Common myeloid progenitor, CD34-positive (primary cell): ENCODE measurements around the gene RNASEH2B.

ENCODE experiments used
- CTCF ChIA-PET: fragments of 350-600 bp; sonication (Branson Sonifier 250); formaldehyde crosslinking; loops from one replicate; lab custom pipeline; 2021; ENCODE audit warnings: antibody characterized with exemption; lab: Charles Lee
- POLR2A ChIA-PET: fragments of 350-600 bp; sonication (Branson Sonifier 250); formaldehyde crosslinking; loops from one replicate; lab custom pipeline; 2021; ENCODE audit warnings: antibody characterized with exemption; lab: Charles Lee
- DNase-seq, 3 donors: peaks; one replicate each; pipeline versions ENCODE4 v3.0.0 to v3.0.0-alpha.2; 2013
- H3K27ac ChIP-seq, 2 experiments: 1 replicate in 1 of 2; 2 replicates in 1 of 2; pipeline ENCODE4 v1.7.0; 2013; ENCODE audit warnings: inconsistent platforms in 2 of 2, low read length in 2 of 2, mild to moderate bottlenecking in 2 of 2, low read depth in 1 of 2, moderate library complexity in 1 of 2; ENCODE audit not compliant: severe bottlenecking in 2 of 2, insufficient read depth in 1 of 2, poor library complexity in 1 of 2
- H3K27me3 ChIP-seq, 5 experiments: replicated peaks in 2 of 5; 1 replicate in 3 of 5; 2 replicates in 2 of 5; pipeline versions ENCODE4 v1.6.1 to v1.7.0; 2013; ENCODE audit warnings: low read length in 4 of 5, mild to moderate bottlenecking in 2 of 5, moderate library complexity in 2 of 5, inconsistent platforms in 1 of 5; ENCODE audit not compliant: insufficient read depth in 5 of 5, control insufficient read depth in 4 of 5
- H3K36me3 ChIP-seq, 4 experiments: 1 replicate in 2 of 4; 2 replicates in 2 of 4; pipeline versions ENCODE4 v1.6.1 to v1.7.0; 2013; ENCODE audit warnings: low read length in 3 of 4, control low read depth in 1 of 4, mild to moderate bottlenecking in 1 of 4; ENCODE audit not compliant: control insufficient read depth in 4 of 4, insufficient read depth in 4 of 4
- H3K4me1 ChIP-seq, 4 experiments: 1 replicate in 3 of 4; 2 replicates in 1 of 4; pipeline versions ENCODE4 v1.6.1 to v1.7.1; 2013; ENCODE audit warnings: low read length in 3 of 4, mild to moderate bottlenecking in 3 of 4, control low read depth in 1 of 4, inconsistent platforms in 1 of 4, moderate library complexity in 1 of 4; ENCODE audit not compliant: control insufficient read depth in 4 of 4, insufficient read depth in 4 of 4; ENCODE audit errors: control extremely low read depth in 1 of 4
- H3K4me3 ChIP-seq, 7 experiments: 1 replicate in 4 of 7; 2 replicates in 3 of 7; pipeline versions ENCODE4 v1.5.1 to v1.7.0; 2013; ENCODE audit warnings: mild to moderate bottlenecking in 7 of 7, low read length in 6 of 7, moderate library complexity in 6 of 7, inconsistent platforms in 2 of 7, low read depth in 2 of 7, control low read depth in 1 of 7; ENCODE audit not compliant: insufficient read depth in 4 of 7, control insufficient read depth in 1 of 7; ENCODE audit errors: extremely low read depth in 1 of 7
- H3K9me3 ChIP-seq, 5 experiments: 1 replicate in 4 of 5; 2 replicates in 1 of 5; pipeline versions ENCODE4 v1.6.1 to v1.7.1; 2013; ENCODE audit warnings: low read length in 4 of 5, mild to moderate bottlenecking in 2 of 5, inconsistent platforms in 1 of 5, low read depth in 1 of 5, moderate library complexity in 1 of 5; ENCODE audit not compliant: control insufficient read depth in 4 of 5, insufficient read depth in 2 of 5; ENCODE audit errors: control extremely low read depth in 1 of 5
- WGBS: methylation state at CpG from one replicate; pipeline ENCODE4 v1.1.5; 2013; ENCODE audit not compliant: insufficient coverage; 5-methylcytosine and 5-hydroxymethylcytosine counted together

The RNASEH2B gene

DNA sequence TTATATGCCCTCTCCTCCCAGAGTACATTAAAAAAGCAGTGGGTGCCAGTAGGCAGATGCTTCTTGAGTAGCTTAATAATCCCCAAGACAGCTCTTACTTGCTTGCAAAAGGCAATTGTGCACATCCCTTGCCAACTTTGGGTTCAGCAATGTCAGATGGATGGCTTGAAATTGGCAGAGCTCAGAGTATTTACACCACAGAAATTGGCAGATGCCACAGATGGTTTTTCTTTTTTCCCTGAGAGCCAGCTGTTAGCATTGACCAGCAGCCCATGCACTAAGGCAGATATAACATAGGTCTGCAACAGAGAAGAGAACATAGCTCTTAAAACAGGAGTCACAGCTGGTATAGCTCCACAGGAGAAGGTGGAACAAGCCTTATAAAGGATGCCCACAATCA is 18.4 kb upstream of the RNASEH2B start:
- POLR2A ChIA-PET, result interaction anchor here (1.2 kb wide), 1 partner anchor 11 kb away, joined by 4 read pairs; no protein-coding TSS in a partner anchor

GRCh38 chr13:50892210-50892944 is 17.2 kb upstream of the RNASEH2B start:
- WGBS, result 17% methylated on average over 3 of the region's 7 CpGs
- peak overlapping the region in 3 of 7 experiments; percentile 30 to 60 (median 33) for H3K4me3 ChIP-seq
- H3K36me3 ChIP-seq, result no peaks in the 10 kb centered on the region
- peak overlapping the region in 1 of 2 experiments; percentile 83 for H3K27ac ChIP-seq
- H3K27me3 ChIP-seq, result no peaks in the 10 kb centered on the region
- ChIA-PET POLR2A (interaction anchor here (1.2 kb wide), 1 partner anchor 12 kb away, joined by 4 read pairs; no protein-coding TSS in a partner anchor), CTCF (interaction anchor here (1.1 to 4.4 kb wide), 12 partner anchors 10 to 916 kb away, joined by 3 to 22 read pairs (median 3); no protein-coding TSS in a partner anchor)
- peaks cover 33 to 64% (median 52%) of the 10 kb centered on the region in 4 experiments for H3K4me1 ChIP-seq
- no peaks in the 10 kb centered on the region for H3K9me3 ChIP-seq
- DNase-seq, result peak; percentile 62 to 93 (median 89)

More for the DNA sequence above, 18.4 kb upstream of the RNASEH2B start:
- no peak overlapping the region for H3K4me3 ChIP-seq
- no peaks in the 10 kb centered on the region for H3K27me3 ChIP-seq
- H3K36me3 ChIP-seq, result no peaks in the 10 kb centered on the region
- CTCF ChIA-PET, result interaction anchor here (1.1 to 4.4 kb wide), 8 partner anchors 17 to 915 kb away, joined by 3 to 22 read pairs (median 4); no protein-coding TSS in a partner anchor
- H3K27ac ChIP-seq, result no peak overlapping the region
- DNase-seq, result no peak
- no peaks in the 10 kb centered on the region for H3K9me3 ChIP-seq
- H3K4me1 ChIP-seq, result peaks cover 31 to 66% (median 50%) of the 10 kb centered on the region in 4 experiments

GRCh38 chr13:50893211-50893852 is 16.3 kb upstream of the RNASEH2B start:
- peak overlapping the region in 2 of 7 experiments; percentile 35 to 55 for H3K4me3 ChIP-seq
- 37% methylated on average over 2 of the region's 4 CpGs for WGBS
- POLR2A ChIA-PET, result interaction anchor here (1.1 kb wide), 1 partner anchor 16 kb away, joined by 3 read pairs; the partner anchor contains the start of gene RNASEH2B

DNA sequence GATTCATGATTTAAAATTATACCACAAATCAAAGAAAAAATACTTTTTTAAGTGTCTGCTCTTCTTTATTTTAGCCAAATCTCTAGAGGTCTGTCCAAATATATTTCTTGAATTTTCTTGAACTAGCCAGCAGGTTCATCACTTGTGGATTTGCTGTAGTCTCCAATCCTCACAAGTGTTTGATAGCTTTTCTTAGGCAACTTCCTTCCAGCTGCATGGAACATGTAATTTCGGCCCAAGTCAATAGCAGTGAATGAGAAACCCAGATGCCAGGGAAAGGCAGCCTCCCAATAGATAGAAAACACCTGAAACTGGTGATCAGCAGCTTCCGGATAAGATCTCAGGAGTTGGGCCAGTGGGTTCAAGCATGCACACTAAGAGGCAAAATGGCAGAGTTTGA is 15.6 kb upstream of the RNASEH2B start:
- DNase-seq, result peak in 1 of 3 donors; percentile 35
- Histone ChIP-seq H3K4me1 (peaks cover 36 to 69% (median 52%) of the 10 kb centered on the region in 4 experiments), H3K27ac (peak overlapping the region; percentile 50 to 63), H3K36me3 (no peaks in the 10 kb centered on the region), H3K9me3 (no peaks in the 10 kb centered on the region), H3K4me3 (peak overlapping the region in 1 of 7 experiments; percentile 21), H3K27me3 (no peaks in the 10 kb centered on the region)
- CTCF ChIA-PET, result interaction anchor here (1.1 to 4.4 kb wide), 4 partner anchors 9 to 18 kb away, joined by 3 to 22 read pairs (median 6); no protein-coding TSS in a partner anchor
- POLR2A ChIA-PET, result interaction anchor here (1.1 kb wide), 1 partner anchor 15 kb away, joined by 3 read pairs; the partner anchor contains the start of gene RNASEH2B
- WGBS, result 58% methylated on average over 2 of the region's 2 CpGs

More at GRCh38 chr13:50893211-50893852, 16.3 kb upstream of the RNASEH2B start:
- CTCF ChIA-PET, result interaction anchor here (0.6 to 4.4 kb wide), 8 partner anchors 10 to 177 kb away, joined by 3 to 22 read pairs (median 4); no protein-coding TSS in a partner anchor
- peaks cover 36 to 67% (median 52%) of the 10 kb centered on the region in 4 experiments for H3K4me1 ChIP-seq
- H3K36me3 ChIP-seq, result no peaks in the 10 kb centered on the region
- H3K9me3 ChIP-seq, result no peaks in the 10 kb centered on the region
- H3K27ac ChIP-seq, result peak overlapping the region; percentile 78 to 83
- DNase-seq, result peak; percentile 75 to 95 (median 92)
- H3K27me3 ChIP-seq, result no peaks in the 10 kb centered on the region

GRCh38 chr13:50894504-50894903 is 15.1 kb upstream of the RNASEH2B start:
- 80% methylated on average over 1 of the region's 2 CpGs for WGBS
- ChIA-PET POLR2A (no interaction called here), CTCF (interaction anchor here (1.1 to 1.9 kb wide), 3 partner anchors 9 to 17 kb away, joined by 4 to 8 read pairs (median 6); no protein-coding TSS in a partner anchor)
- H3K4me1 ChIP-seq, result peaks cover 33 to 69% (median 50%) of the 10 kb centered on the region in 4 experiments
- DNase-seq, result no peak
- H3K27me3 ChIP-seq, result no peaks in the 10 kb centered on the region
- H3K4me3 ChIP-seq, result peak overlapping the region in 1 of 7 experiments; percentile 7
- H3K36me3 ChIP-seq, result no peaks in the 10 kb centered on the region
- peak overlapping the region; percentile 50 to 63 for H3K27ac ChIP-seq
- H3K9me3 ChIP-seq, result no peaks in the 10 kb centered on the region

DNA sequence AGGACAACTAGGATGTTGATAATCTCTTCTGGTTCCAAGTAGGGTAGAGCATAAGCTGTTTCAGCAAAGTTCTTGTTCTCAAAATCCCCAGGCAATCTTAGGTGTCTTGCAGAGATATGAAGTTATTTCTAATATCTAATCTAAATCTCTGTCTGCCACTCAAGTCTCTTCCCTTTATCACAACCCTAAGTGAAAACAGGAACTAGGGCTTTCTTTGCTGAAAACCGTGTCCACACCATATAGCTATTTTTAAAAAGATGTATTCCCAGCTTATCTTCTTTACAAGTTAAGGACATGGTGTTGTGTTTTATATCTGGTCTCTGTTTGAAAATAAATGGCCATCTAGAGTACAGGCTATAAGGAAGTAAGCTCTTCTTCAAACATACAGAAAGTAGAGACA is 11.3 kb upstream of the RNASEH2B start:
- Histone ChIP-seq H3K4me1 (peaks cover 13 to 38% (median 20%) of the 10 kb centered on the region in 4 experiments), H3K4me3 (no peak overlapping the region), H3K27me3 (no peaks in the 10 kb centered on the region), H3K27ac (no peak overlapping the region), H3K9me3 (no peaks in the 10 kb centered on the region), H3K36me3 (no peaks in the 10 kb centered on the region)
- ChIA-PET POLR2A (no interaction called here), CTCF (interaction anchor here (1.5 to 2.6 kb wide), 2 partner anchors 11 to 13 kb away, joined by 7 to 13 read pairs; partner anchors contain the start of gene RNASEH2B)
- no CpG with 5 or more reads among the region's 1 CpG for WGBS
- peak in 2 of 3 donors; percentile 28 to 54 for DNase-seq
